GM10248 (cell line): Measurements from ENCODE around the gene KPRP.

Experiments
- CTCF ChIA-PET: fragments of 300-600 bp; sonication (Branson Sonifier 250); formaldehyde crosslinking; extraction: SDS; loops from one replicate; lab custom pipeline; 2021; ENCODE audit warnings: antibody characterized with exemption; lab: Yijun Ruan, JAX
- POLR2A ChIA-PET: fragments of 350-650 bp; sonication (Branson Sonifier 250); formaldehyde crosslinking; extraction: SDS; loops from one replicate; lab custom pipeline; 2020; ENCODE audit warnings: antibody characterized with exemption; lab: Yijun Ruan, JAX
- DNase-seq: peaks from one replicate; pipeline ENCODE4 v3.0.0; 2012; ENCODE audit errors: extremely low spot score
- TF ChIP-seq, protein P1 (sequence below): IDR thresholded peaks from 2 replicates; pipeline ENCODE4 v1.5.1; 2012; ENCODE audit warnings: mild to moderate bottlenecking, low read depth; ENCODE audit errors: extremely low read depth, missing control alignments, control extremely low read depth

Gene KPRP

DNA sequence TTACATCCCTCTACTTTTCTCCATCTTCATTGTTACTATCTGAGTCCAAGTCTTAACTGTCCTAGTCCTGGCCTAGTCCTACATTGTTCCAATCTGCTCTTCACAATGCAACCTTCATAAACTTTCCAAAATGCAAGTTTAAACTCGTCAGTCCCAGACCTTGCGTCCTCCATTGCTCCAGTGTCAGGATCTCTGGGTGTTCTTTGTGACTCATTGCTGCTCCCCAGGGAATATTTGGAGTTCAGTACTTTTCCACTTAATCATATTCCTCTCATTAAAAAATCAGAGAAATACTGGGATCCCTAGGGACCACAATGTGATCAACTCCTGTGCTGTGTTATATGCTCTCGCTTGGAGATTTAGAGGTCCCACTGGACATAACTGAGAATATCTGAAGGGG lies 18.0 kb upstream of the KPRP start:
- ChIA-PET POLR2A (no interaction called here), CTCF (no interaction called here)

DNA sequence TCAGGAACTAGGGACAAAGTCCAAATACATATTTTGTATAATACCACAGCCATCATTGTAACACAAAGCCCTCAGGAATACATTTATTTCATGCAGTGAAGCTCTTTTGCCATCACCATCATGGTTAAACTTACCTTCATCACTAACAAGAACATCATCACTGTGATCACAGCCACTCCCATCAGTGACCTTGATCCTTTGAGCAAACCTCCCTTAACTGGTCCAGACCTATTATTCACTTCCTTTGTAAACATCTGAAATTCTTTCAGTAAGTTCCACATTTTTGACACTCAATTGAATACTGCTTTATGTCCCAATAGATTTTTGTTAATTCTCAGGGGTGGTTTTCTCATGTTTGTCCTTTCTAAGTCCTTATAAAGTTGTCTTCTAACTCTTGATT lies 16.2 kb upstream of the KPRP start:
- TF ChIP-seq, protein P1, sequence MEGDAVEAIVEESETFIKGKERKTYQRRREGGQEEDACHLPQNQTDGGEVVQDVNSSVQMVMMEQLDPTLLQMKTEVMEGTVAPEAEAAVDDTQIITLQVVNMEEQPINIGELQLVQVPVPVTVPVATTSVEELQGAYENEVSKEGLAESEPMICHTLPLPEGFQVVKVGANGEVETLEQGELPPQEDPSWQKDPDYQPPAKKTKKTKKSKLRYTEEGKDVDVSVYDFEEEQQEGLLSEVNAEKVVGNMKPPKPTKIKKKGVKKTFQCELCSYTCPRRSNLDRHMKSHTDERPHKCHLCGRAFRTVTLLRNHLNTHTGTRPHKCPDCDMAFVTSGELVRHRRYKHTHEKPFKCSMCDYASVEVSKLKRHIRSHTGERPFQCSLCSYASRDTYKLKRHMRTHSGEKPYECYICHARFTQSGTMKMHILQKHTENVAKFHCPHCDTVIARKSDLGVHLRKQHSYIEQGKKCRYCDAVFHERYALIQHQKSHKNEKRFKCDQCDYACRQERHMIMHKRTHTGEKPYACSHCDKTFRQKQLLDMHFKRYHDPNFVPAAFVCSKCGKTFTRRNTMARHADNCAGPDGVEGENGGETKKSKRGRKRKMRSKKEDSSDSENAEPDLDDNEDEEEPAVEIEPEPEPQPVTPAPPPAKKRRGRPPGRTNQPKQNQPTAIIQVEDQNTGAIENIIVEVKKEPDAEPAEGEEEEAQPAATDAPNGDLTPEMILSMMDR = no peak
- POLR2A ChIA-PET = no interaction called here
- DNase-seq = no peak
- CTCF ChIA-PET = interaction anchor here (1.0 kb wide), 2 partner anchors 10 to 22 kb away, joined by 3 read pairs; a partner anchor contains a TSS

More for the DNA sequence above, 18.0 kb upstream of the KPRP start:
- DNase-seq = no peak
- TF ChIP-seq, protein P1 = no peak

DNA sequence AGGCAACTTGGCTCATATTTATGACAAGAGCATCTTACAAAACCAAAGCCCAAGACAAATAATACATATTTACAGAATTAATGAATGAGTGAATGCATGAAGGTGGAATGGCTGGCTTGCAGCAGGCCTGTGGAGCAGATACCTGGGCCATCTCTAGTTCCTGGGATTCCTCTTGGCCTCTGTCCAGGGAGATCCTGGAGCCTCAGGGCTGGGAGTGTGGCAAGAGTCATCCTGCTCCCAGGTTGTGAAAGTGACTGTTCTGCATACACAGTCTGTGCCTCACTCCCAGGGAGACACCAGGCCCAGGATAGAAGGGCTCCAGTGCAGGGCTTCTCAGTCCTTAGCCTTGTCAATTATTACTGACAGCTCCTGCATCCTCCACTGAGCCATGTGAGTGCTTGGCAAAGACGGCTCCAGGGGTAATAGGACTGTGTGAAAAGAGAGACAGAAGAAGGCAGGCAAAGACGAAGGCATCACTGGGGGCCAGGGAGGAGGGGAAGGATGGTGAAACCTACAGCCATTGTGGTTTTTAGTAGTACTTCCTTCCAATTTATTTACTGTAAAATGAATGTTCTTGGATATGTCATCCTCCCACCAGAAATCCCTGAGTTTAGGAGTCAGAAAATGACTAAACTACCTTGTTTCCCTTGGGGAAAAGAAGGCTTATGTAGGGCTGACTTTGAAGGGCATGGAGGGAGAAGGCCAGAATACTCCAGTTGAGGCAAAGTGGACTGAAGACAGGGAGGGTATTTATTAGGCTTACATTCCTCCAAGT lies 14.3 kb upstream of the KPRP start:
- CTCF ChIA-PET = no interaction called here

DNA sequence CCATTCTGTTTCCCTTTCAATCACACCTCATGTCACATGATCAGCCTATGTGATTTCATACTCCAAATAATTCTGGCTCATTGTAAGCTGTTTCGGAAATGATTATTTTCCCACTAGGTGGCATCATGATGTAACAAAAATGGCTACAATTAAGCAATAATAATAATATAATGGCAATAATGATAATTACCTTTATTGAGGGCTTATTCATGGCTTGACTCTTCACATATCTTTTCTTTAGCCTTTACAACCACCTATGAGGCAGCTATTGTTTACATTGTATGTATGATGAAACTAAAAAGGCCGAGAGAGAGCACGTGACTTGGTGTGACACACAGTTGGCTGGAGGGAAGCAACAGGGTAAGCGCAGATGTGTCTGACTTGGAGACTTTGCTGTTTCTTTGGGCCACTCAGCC lies 12.5 kb upstream of the KPRP start:
- POLR2A ChIA-PET = no interaction called here
- TF ChIP-seq, protein P1 = no peak
- CTCF ChIA-PET = interaction anchor here (1.4 to 1.6 kb wide), 2 partner anchors 15 to 104 kb away, joined by 3 read pairs; no protein-coding TSS in a partner anchor

More for the DNA sequence above, 14.3 kb upstream of the KPRP start:
- POLR2A ChIA-PET = no interaction called here
- TF ChIP-seq, protein P1 = no peak
- DNase-seq = no peak

DNA sequence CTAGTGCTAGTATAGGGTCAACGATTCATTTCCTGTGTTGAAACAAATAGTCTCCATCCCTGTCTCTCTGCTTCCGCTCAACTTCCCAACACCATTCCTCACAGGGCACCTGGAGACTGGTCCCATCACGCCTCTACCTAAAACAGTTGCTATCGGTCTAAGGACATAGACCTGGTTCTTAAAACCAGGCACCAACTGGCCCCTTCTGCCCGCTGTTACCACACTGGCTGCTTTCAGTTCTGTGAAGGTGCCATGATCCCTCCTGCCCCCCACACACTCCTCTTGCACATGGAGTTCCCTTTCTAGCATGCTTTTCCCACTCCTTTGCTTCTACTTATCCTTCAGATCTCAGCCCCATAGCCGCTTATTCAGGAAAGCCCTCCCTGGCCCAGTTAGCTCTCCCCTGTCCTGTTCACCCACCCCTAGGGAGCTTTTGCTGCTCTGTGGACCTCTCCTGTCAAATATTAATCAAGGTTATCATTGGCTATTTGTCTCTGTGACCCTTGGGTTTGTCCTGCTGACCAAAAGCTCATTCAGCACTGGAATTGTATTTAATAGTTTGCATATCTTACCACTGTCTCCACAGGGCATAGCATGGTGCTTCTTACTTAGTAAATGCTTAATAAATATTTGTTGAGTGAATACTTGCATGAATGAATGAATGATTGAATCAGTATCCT lies 11.9 kb upstream of the KPRP start:
- POLR2A ChIA-PET = no interaction called here
- DNase-seq = no peak
- TF ChIP-seq, protein P1 = no peak
- CTCF ChIA-PET = interaction anchor here (1.4 to 1.6 kb wide), 2 partner anchors 14 to 103 kb away, joined by 3 read pairs; no protein-coding TSS in a partner anchor

More for the DNA sequence above, 12.5 kb upstream of the KPRP start:
- no peak for DNase-seq

DNA sequence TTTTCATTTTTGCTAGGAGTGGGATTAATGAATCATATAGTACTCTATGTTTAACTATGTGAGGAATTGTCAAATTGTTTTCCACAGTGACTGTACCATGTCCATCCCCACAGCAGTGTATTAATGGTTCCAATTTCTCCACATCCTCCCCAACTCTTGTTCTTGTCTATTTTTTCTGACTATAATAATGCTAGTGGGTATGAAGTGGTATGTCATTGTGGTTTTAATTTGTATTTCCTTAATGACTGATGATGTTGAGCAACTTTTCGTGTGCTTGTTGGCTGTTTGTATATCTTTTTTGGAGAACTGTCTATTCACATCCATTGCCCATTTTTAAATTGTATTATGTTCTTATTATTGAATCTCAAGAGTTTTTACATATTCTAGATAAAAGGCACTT lies 10.0 kb upstream of the KPRP start:
- no peak for DNase-seq
- ChIA-PET CTCF (no interaction called here), POLR2A (no interaction called here)
- TF ChIP-seq, protein P1 = no peak
